Psoas muscle (tissue), 8 donors: ENCODE data around the gene ANAPC16. TPM values are rescaled to one million over a fixed set of nuclear protein-coding genes. Genes with fewer than 3 reads are reported as not detected.

Source experiments
- ATAC-seq, 4 donors: fragments of 200-7000 bp; cut with Tn5 transposase; one replicate each; pipeline ENCODE4 v1.9.1; 2020; ENCODE audit warnings: moderate library complexity in 3 of 4, mild to moderate bottlenecking in 2 of 4
- DNase-seq, 2 donors: peaks; one replicate each; pipeline ENCODE4 v3.0.0-alpha.2; 2020
- H3K27ac ChIP-seq: fragments of 200-600 bp; one replicate; pipeline ENCODE4 v1.8.0; 2022
- H3K27me3 ChIP-seq, 3 donors: fragments of 200-600 bp in 1 of 3; one replicate each; pipeline versions ENCODE4 v1.6.1 to v1.8.0; 2013 to 2022; ENCODE audit warnings: low read length in 2 of 3, mild to moderate bottlenecking in 2 of 3, moderate library complexity in 1 of 3; ENCODE audit not compliant: insufficient read depth in 3 of 3
- H3K36me3 ChIP-seq, 2 donors: fragments of 200-600 bp in 1 of 2; one replicate each; pipeline versions ENCODE4 v1.6.1 to v1.8.0; 2013 to 2022; ENCODE audit warnings: low read depth in 1 of 2, mild to moderate bottlenecking in 1 of 2, moderate library complexity in 1 of 2; ENCODE audit not compliant: insufficient read depth in 1 of 2
- H3K4me1 ChIP-seq: fragments of 200-600 bp; one replicate; pipeline ENCODE4 v1.8.0; 2022
- H3K4me3 ChIP-seq: fragments of 200-600 bp; one replicate; pipeline ENCODE4 v1.8.0; 2022; ENCODE audit warnings: mild to moderate bottlenecking
- H3K9me3 ChIP-seq: fragments of 200-600 bp; one replicate; pipeline ENCODE4 v1.8.0; 2022
- WGBS, 3 donors: extraction: QIAGEN DNeasy Blood & Tissue Kit; methylation state at CpG; one replicate each; pipeline versions ENCODE4 v1.1.6 to v1.1.7; 2013; 5-methylcytosine and 5-hydroxymethylcytosine counted together
- intact Hi-C, 2 donors: fragments of 100-400 bp; cut with DNase I; formaldehyde crosslinking; loops; one replicate each; pipeline versions ENCODE4 v1.11.0 to v1.14.2; 2022
- polyA plus RNA-seq, 3 donors: library from polyadenylated mRNA; stranded (reverse); fragments of 200-250 nt; gene quantifications; one replicate each; pipeline ENCODE4 v1.2.3, GENCODE V29; 2013
- total RNA-seq, 4 donors: library from RNA; stranded (reverse); fragmentation: NEBNext Ultra II Directional in 2 of 4; extraction: Animal tissue kit (Norgen Biotek cat#: 25700) in 2 of 4; gene quantifications; one replicate each; pipeline versions ENCODE4 v1.2.1 to v1.2.4, GENCODE V29; 2021 to 2023
- TF ChIP-seq, protein P1 (sequence below): fragments of 200-600 bp; IDR thresholded peaks from one replicate; pipeline ENCODE4 v1.8.0; 2022; ENCODE audit warnings: antibody characterized with exemption
- donor health status: healthy with polysubstance abuse.
- donor health status: DM: no; HTN: no; CAD: no; lungs with moderate emphysema.
- donor health status: Bipolar disorder and iron deficiency.
- donor health status: healthy.
- donor health status: DM: yes; HTN: yes; CAD: no.
- donor health status: DM: no; HTN: no; CAD: no.
- donor health status: DM: no; HTN: no; CAD: no.
- donor health status: DM: yes; HTN: yes; CAD: no.

Gene ANAPC16
- total and polyA plus RNA-seq, 7 donors, result 60.1 to 184 (median 128) TPM

GRCh38 chr10:72275351-72276012 lies 59.7 kb downstream of the ANAPC16 start:
- ATAC-seq (peak in 2 of 4 donors; percentile 5 to 33), DNase-seq (peak in 1 of 2 donors; percentile 74)
- Histone ChIP-seq H3K27ac (peak overlapping the region; percentile 98), H3K4me3 (peak overlapping the region; percentile 89), H3K27me3 (no peaks in the 10 kb centered on the region), H3K4me1 (peaks cover 27% of the 10 kb centered on the region), H3K9me3 (no peaks in the 10 kb centered on the region), H3K36me3 (no peaks in the 10 kb centered on the region)
- intact Hi-C loops, result loop anchor here (5.0 kb wide), 2 partner anchors 42 to 48 kb away; no protein-coding TSS in a partner anchor
- TF ChIP-seq, protein P1, sequence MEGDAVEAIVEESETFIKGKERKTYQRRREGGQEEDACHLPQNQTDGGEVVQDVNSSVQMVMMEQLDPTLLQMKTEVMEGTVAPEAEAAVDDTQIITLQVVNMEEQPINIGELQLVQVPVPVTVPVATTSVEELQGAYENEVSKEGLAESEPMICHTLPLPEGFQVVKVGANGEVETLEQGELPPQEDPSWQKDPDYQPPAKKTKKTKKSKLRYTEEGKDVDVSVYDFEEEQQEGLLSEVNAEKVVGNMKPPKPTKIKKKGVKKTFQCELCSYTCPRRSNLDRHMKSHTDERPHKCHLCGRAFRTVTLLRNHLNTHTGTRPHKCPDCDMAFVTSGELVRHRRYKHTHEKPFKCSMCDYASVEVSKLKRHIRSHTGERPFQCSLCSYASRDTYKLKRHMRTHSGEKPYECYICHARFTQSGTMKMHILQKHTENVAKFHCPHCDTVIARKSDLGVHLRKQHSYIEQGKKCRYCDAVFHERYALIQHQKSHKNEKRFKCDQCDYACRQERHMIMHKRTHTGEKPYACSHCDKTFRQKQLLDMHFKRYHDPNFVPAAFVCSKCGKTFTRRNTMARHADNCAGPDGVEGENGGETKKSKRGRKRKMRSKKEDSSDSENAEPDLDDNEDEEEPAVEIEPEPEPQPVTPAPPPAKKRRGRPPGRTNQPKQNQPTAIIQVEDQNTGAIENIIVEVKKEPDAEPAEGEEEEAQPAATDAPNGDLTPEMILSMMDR, result no peak
- 7 to 9% (median 7%) methylated on average over 12 of the region's 12 CpGs for WGBS, 3 donors

DNA sequence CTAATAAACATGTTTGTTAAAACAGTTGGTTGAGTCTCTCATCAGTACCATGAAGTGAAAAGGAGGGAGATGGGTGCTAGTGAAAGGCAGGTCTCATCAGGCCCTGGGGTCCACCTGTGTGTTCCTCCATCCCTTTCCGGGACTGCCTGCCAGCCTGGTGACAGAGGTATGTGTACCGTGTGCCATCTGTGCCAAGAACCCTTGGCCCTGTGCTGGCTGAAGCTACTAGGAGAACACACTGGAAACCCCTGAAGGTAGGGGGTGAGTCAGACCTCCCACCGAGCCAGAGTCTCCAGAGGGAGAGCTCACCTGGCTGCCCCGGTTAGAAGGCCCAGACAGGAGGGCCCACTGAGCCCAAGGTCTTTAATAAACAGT lies 60.2 kb downstream of the ANAPC16 start:
- H3K9me3 ChIP-seq, result no peaks in the 10 kb centered on the region
- H3K4me3 ChIP-seq, result peak overlapping the region; percentile 89
- H3K4me1 ChIP-seq, result peaks cover 27% of the 10 kb centered on the region
- no peaks in the 10 kb centered on the region for H3K27me3 ChIP-seq
- DNase-seq (peak in 1 of 2 donors; percentile 42), ATAC-seq (no peak)
- TF ChIP-seq, protein P1, result no peak
- intact Hi-C loops, result loop anchor here (5.0 kb wide), 2 partner anchors 41 to 49 kb away; no protein-coding TSS in a partner anchor
- 18 to 27% (median 21%) methylated on average over 4 of the region's 4 CpGs for WGBS, 3 donors
- no peaks in the 10 kb centered on the region for H3K36me3 ChIP-seq
- H3K27ac ChIP-seq, result peak overlapping the region; percentile 98

DNA sequence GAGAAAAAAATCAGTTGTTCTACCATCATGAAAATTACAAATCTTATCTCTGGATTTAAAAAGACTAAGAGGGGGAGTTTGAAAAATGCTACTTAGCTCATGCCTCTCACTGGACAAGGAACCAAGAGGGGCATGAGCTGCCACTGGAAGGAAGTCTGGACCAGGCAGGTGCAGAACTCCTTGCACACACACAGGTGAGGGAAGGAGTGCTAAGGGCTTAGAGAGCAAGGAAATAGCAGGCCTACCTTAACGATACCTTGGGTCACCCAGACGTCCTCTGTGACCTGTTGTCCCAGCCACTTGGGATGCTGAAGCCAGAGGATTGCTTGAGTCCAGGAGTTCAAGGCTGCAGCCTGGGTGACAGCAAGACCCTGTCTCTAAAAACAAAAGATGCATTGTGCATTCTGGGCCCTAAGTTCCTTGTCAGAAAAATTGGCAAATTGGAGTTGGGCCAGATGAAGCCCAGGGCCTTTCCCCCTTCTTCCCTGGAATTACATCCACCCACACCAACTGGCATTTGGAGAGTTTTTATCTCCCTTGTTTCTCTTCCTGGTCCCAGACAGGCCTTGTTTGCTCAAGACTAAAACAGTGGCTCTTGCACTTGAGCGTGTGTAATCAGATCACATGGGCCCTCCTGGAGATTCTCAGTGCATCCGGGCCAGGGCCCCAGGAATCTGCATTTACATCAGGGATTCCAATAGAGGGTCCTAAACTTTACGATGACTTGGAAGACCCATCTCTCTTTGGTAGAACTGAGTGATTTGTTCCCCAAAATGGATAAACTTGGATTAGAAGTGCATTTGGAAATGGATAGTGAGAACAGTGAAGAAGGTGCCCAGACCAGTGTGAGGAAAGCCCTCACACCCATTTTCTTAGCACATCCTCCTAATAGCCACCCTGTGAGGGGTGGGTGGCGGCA lies 60.9 kb downstream of the ANAPC16 start:
- ATAC-seq (no peak), DNase-seq (peak in 1 of 2 donors; percentile 47)
- Histone ChIP-seq H3K36me3 (no peaks in the 10 kb centered on the region), H3K27me3 (no peaks in the 10 kb centered on the region), H3K27ac (peak overlapping the region; percentile 98), H3K4me3 (peak overlapping the region; percentile 89), H3K4me1 (peaks cover 27% of the 10 kb centered on the region), H3K9me3 (no peaks in the 10 kb centered on the region)
- TF ChIP-seq, protein P1, result no peak
- intact Hi-C loops, result loop anchor here (5.0 kb wide), 2 partner anchors 41 to 49 kb away; no protein-coding TSS in a partner anchor
- 48 to 73% (median 48%) methylated on average over 6 of the region's 6 CpGs for WGBS, 3 donors

DNA sequence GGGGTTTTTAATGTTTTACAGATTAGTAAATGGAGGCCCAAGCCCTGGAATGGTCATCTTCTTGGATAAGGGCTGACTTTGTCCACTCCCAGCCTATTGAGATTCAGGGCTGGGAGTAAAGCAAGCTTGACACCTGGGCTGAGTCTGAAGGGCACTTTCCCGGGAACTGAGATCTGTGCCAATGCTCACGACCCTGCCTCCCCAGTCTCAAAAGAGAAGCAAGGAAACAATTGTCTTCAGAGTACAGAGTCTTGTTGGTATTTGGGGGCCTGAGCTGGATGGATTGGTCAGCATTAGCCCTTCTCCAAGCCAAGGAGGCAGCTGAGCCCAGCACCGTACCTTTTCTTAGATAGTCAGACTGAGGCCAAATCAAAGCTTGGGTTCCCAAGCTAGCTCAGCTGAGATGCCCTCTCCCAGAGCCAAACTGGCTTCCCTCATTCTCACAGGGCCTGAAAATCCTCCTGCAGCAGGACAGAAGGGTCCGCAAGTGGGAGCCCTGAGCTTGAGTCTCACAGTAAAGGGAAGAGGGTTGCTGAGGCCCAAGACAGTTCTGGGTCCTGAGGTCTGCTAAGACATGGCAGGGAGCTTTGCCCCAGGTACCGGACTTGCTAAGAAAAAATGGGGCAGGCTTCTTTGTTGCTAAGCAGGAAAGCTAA lies 61.7 kb downstream of the ANAPC16 start:
- WGBS, 3 donors, result 42 to 64% (median 43%) methylated on average over 5 of the region's 5 CpGs
- Histone ChIP-seq H3K27ac (peak overlapping the region; percentile 98), H3K36me3 (no peaks in the 10 kb centered on the region), H3K27me3 (no peaks in the 10 kb centered on the region), H3K4me1 (peaks cover 22% of the 10 kb centered on the region), H3K4me3 (no peak overlapping the region), H3K9me3 (no peaks in the 10 kb centered on the region)
- peak in 1 of 2 donors; percentile 17 for DNase-seq
- no peak for ATAC-seq
- TF ChIP-seq, protein P1, result no peak
- intact Hi-C loops, result loop anchor here (5.0 kb wide), 2 partner anchors 40 to 50 kb away; no protein-coding TSS in a partner anchor
